SK-MEL-5 (cell line): ENCODE data around the gene TSHZ1. TPM values are rescaled to one million over a fixed set of nuclear protein-coding genes. Genes with fewer than 3 reads are reported as not detected.

Experiments
- DNase-seq: peaks from one replicate; pipeline ENCODE4 v3.0.0-alpha.2; 2016; ENCODE audit warnings: low read depth, low spot score
- in situ Hi-C: cut with HindIII; loops from 2 replicates; pipeline ENCODE4 v1.10.0; 2016; ENCODE audit warnings: low sequenced_read_pairs, high pct_unique_total_duplicates, low pct_unique_long_range_greater_than_20kb
- total RNA-seq: library from RNA; depleted of rRNA; stranded (reverse); fragments of >200 nt; shearing (Covaris generic); gene quantifications from 2 replicates; pipeline ENCODE4 v1.2.3, GENCODE V29; 2014

Gene TSHZ1
- total RNA-seq, 1 experiment from 2014 or later: 3.0 TPM

DNA sequence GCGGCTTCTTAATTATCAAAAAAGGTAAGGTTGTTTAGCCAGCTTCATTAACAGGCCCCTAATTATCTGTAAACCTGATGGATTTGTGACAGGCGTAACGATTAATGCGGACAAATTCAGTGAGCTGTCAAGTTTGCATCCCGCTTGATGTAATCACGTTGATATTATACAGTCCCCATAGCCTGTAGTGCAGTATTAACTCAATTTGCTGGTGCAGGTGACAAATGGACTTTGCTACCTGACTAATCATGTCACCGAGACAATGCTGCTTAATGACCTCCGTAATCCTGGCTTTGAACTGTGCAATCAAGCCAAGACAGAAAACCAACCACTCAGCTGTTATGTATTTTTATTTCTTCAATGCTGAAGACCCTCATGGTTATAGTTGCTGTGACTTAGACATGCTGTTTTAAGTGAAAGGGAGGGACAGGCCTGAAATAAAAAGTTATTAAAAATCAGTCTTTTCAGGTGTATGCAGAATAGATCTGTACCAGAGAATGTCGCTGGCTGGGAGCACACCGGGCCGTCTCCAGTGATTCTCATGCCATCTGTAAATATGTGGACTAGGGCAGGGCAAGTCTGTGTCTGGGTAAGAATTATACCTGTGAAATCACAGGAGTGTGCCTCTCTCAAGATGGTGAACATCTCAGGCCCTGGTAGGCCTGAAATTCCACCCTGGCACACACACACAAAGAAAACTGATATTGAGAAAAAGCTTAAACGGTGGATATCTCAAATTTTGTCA, 4.3 kb downstream of the TSHZ1 start:
- in situ Hi-C loops: no loop called here
- DNase-seq: no peak

DNA sequence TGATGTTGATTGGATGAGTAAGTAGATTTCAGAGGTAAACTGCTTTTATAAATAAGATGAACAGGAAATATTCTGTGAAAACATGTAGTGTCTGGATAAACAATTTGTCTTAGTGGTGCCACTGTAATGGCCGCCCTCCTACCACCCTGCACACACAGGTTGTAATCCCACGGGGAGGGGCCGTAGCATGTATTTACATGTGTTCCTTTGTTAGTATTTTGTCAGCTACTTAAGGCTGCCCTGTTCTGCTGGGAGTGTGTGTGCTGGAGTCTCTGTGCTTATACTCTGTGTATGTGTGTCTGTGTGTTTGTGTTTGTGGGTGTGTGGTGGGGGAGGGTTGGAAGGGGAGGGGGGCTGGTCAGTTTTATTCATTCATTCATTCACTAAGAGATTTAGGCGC, 5.1 kb downstream of the TSHZ1 start:
- in situ Hi-C loops: no loop called here
- DNase-seq: no peak

DNA sequence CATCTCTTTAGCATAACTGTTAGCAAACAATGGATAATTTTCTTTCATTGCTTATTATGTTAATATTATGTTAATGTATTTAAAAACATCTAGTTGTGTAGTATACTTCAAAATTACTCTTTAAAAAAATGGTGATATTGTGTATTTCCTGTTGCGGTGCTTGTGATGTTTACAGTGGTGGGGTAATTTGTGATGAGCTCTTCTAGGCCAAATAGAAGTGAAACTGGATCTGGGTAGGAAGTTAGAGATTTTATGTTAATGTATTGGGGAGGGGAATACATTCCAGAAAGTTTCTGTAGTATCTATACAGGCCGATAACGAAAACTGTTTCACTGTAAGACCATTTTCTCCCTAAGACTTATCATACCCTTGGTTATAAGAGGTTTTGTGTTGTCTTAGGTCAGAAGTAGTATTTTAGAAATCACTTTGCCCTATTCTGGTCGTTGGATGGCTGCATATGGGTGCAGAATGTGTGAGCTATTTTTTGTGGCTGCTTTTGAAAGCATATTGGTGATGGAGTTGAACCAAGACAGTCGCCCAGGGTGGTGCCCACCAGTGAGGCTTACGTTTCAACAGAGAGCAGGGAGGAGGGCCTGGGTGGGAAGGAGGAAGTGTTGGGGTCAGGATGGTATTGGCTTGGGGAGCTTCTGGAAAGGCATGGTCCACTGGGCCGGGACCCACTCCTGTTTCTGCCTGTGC, 5.8 kb downstream of the TSHZ1 start:
- DNase-seq: no peak
- in situ Hi-C loops: no loop called here

DNA sequence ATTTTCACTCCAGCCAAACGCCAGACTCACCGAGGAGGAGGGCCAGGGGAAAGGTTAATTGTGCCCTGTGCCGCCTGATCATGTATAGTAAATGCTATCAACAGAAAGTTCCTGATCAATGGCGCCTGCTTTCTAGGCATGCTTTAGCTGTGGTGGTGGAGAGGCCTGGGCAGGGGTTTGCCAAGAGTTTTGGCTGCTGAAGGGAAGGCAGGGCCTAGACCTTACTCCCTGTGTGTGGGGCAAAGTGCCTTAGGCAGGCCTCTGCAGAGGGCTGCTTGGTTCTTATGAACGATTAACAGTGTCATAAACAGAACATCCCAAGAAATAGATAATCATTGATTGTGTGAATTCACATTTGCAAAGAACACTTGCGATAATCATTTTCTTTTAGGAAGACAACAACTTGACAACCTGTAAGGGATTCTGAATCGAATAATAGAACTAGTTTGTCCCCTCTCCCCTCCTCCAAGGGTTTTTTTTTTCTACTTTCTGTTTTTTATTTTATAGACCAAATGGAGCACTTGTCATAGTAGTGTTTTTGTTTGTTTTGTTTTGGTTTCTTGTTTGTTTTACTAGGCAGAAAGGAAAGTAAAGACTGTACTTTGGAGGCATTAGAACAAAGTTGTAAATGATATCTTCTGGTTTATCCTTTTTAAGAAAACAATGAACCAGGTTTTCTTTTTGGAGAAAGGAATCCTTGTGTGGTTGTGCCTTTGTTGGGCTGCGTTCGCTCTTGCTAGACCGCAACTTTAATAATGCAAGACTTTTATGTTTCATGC, 6.5 kb downstream of the TSHZ1 start:
- in situ Hi-C loops: no loop called here
- DNase-seq: no peak

DNA sequence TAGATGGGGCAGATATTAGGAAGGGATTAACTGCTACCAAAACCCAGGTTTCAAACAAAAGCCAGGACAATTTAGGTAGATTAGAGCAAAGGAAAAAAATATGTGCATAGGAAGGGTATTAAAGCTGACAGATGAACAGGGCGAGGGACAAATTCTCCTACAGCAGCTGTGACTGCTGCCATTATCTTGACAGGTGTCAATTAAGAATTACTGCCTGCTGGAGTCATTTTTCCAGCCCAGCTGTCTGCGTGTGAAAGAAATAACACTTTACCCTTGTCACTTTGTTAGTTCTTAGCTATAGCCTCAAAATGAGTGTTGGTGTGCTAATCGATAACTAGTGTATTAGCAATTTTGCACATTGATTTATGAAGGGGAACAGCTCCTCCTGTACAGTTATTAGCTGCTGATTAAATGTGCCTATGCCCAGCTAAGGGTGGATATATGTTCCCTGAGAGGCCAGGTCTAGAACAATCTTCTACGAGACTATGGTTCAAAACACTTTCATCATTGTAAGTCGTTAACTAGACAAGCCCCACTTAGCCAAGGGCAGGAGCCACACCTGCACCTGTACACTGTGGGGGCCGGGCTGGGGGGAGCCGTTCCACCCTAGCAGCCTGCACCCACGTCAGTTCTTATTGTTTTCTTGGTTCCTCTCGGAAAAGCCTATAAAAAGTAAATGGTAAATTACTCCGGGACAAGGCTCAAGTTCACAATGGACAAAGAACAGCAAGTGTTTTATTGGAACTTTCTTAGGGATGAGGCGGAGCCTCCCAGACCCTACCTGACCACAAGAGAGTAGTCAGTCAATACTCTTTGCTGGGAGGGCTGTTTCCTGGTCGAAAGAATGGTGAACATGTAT, 7.7 kb downstream of the TSHZ1 start:
- peak; percentile 10 for DNase-seq
- in situ Hi-C loops: no loop called here

DNA sequence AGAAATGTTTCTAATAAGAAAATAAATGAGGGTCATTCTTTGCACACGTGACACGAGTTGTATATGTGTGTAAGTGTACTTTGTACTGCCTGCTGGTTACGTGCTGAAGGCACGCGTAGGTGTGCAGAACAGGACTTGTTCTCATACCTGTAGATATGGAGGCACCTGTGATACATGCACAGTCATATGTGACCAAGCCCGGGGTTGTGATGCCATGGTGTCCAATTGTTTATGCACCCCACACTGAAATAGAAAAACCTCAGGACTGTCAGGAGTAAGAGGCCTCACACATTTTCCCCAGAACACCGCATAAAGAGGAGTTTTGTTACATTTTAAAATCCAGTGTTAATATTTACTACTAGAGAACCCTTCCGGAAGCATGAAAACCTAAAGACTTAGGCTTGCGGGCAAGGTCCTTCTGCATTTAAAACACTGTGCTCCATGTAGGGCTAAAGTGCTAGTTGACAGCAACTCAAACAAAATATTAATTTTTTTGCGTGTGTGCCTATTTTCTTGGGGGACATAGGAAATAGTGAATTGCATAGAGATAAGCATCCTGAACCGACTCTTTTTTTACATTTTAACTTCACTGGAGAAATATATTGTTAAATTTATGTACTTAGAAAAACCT, 9.3 kb downstream of the TSHZ1 start:
- in situ Hi-C loops: no loop called here
- no peak for DNase-seq

DNA sequence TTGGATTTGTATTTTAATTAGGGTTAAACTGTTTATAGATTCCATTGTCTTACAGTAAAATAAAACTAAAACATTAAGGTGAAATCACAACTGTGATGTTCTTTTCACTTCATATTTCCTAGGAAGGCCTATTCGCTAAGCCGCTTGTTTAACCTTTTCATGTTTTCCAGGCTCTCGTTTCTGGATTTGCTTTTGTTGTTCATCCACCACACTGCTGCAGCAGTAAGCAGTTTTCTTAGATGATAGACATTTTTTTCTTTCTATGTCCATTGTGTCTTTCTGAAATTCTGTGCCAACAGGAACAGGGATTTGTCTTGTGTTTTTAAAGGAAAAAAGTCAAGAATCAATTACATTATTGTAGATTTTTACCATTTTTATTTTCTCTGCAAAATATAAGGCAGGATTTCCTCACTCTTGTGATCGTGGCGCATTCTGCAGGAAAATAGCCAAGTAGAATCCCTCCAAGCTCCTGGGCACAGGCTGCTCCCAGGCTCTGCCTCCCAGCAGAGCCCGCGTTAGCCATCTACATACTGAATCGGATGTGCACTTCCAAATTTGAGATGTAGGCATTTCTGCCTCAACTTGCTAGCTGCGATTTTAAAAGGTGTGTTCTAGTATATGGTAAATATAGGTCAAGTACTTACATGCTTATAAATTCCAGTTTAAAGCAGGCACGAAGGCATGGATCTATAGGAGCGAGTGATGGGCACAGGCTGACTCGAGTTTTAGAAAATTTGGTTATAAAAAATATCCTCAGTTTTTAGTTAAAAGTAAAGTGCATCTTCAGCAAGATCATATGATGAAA, 10.2 kb downstream of the TSHZ1 start:
- DNase-seq: no peak
- in situ Hi-C loops: no loop called here

DNA sequence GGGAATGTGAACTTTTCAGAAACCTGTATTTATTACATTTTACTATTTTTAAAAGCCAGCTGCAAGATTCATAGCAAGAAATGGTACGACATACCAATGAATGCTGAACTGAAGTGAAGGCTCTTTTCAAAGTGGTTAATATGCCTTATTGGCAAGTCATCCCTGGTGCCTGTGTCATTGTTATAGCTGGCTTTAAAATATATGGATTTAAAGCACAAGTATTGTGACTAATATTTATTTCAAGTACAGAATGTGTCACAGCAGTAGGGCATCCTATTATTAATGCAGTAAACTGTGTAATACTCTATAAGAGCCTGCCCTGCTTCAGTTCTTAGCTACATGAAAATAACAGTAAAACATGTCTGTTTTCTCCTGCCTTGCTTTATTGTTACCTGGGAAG, 10.8 kb downstream of the TSHZ1 start:
- in situ Hi-C loops: no loop called here

DNA sequence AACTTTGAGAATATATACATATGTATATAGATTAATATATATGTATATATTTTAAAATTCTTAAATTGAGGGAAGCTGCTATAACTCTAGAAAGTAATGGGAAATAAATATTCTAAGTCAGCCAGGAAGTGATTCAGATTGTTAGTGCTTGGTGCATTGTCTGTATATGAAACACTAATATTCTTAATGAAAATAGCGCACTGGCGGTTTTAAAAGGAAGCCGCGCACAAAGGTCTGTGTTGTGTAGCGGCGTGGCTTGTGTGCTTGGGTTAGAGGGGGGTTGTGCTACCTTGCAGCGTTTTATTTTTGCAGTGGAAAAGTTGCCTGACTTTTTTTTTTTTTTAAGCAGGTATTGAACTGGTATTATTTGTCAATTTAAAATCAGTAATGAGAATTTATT, 11.3 kb downstream of the TSHZ1 start:
- no peak for DNase-seq
- in situ Hi-C loops: no loop called here

More for the DNA sequence above, 10.8 kb downstream of the TSHZ1 start:
- no peak for DNase-seq

DNA sequence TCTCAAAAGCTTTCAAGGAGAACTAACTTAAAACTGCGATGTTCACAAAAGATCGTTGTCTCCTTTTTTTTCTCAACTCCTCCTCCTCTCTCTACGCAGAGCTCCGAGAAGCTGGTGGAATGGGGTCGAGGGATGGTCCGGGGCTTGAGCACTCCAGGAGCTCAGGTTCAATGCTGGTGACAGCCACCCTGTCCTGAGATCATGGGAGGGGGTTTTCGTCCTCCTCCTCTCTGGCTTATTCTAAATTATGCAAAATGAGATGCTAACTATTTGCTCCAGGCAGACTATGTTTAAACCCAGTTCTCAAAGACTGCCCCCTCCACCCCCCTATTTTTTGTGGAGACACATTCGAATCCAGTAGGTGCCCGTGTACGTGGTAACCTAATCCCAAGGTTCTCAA, 11.8 kb downstream of the TSHZ1 start:
- in situ Hi-C loops: no loop called here
- DNase-seq: no peak

DNA sequence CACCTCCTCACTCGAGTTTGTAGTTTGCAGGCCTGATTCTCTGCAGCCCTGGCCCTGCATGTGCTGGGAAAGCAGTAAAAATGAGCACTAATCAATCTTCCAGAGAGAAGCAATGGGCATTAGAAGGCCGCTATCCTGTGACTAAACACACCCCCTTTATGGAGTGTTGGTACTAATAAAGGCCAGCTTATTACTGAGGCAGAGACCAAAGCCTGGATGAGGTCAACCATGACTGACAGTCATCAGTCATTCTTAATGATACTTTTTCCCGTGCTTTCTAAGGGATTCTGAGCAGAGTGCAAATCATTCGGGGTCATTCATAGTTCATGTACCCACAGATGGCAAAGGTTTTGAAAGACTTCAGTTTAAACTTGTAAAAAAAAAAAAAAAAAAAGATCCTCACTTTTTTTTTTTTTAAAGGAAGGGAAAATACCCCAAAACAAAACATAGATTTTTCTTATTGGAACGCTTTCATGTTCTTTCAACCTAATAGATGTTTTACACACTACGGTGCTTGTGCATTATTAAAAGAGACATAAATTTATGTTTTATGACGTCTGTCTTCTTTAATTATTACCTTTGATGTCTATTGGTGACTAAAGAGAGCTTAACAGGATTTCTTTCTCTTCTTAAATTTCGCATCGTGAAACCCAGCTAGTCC, 13.2 kb downstream of the TSHZ1 start:
- in situ Hi-C loops: no loop called here
- DNase-seq: no peak

DNA sequence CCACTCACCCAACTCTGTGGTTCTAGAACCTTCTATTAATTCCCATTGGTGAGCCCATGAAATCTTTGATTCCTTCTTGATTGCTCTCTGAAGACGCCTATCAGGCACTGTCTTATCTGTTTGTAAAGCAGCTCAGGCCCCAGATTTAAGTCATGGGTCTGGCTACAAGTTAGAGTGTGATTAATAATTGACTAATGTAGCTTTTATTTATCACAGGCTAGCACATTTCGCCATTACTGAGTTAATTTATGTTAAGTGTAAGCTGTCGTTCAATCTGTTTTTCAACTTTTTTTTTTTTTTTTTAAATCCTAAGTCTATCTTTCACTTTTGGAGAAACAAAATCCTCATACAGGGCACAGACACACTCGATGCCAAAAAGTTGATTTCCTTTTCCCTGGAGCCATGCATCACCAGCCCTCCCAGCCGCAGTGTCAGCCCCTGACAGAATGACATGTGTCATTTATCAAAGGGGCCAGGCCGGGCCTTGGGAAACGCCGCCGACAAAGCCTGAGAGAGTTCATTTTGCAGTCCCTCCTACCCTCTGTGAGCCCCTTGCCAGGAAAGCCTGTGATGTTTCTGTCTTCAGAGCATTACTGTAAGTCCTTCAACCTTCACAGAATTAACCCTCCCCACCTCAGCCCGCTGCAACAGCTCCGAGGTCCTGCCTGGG, 15.8 kb downstream of the TSHZ1 start:
- in situ Hi-C loops: no loop called here
- DNase-seq: no peak

DNA sequence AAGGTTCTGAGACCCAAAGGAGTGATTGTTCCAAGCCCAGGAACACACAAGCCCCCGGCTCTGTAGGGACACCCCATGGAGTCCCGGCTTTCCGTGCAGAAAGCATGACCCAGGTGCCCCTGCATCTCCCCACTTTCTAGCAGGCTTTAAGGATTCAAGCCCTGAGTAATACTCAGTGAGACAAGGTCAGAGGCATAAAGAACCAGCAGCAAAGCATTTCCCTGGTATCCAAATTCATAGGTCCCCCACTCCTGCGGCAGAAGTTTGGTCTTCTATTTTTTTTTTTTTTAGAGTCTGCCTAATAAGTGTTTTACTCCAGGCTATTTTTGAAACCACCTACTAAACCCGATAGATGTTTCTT, 16.3 kb downstream of the TSHZ1 start:
- in situ Hi-C loops: no loop called here
- no peak for DNase-seq

DNA sequence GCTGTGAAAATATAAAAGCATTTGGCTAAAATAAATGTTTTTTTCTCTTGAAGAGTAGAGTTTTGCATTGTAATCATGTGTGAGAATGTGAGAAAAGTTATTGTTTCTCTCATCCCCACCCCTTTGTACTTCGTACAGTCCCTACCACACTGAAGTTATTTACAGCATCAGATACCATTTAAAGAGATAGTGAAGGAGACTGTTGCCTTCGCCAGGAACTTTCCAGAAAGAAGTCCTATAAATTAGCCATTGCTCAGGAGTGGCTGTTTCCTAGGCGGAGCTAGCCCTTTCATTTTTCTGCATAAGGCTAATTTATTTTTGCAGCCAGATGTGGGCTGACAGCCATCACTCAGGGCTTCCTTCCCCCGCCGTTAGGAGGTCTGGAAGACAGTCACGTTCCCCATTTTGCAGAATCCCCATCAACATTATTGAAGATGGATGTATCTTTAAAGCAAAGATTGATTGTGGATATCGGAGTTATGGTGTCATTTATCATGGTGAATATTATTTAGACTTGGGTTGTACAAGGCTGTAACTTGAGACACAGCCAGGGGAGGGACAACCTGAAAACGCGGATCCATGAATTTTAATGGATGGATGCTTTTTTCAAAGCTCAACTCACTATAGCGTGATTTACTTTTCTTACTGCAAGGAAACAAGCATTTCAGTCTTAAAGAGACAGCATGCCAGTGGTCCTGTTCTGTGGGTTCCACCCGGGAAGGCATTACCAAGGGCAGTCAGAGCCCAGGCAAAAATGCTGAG, 17.1 kb downstream of the TSHZ1 start:
- DNase-seq: no peak
- in situ Hi-C loops: no loop called here

DNA sequence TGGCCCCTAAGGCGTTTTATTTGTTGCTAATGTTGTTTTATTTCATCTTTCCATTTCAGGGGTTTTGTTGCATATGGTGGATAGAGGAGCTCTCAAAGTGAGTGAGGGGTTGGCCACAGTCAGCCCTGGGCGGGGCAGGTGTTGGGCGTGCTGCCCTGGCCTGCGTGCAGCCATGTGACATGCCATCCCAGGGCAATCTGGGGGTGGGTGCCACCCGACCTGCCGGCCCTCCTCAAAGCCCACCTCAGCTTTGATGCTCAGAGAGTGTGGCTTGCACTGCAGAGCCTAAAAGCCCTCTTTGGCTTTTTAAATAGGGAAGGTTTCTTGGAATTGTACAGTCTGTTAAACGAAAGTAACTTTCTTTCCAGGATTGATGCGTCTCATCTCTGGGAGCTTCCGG, 18.4 kb downstream of the TSHZ1 start:
- DNase-seq: no peak
- in situ Hi-C loops: no loop called here
